HG02588 (cell line): ENCODE data around the gene ACYP1.

Experiments used
- ATAC-seq: cut with Tn5 transposase; IDR thresholded peaks from one replicate; pipeline ENCODE4 v1.9.1; 2021; ENCODE audit warnings: mild to moderate bottlenecking, moderate library complexity; ENCODE audit not compliant: unreplicated experiment

Gene ACYP1

GRCh38 chr14:75040959-75041358 lies 22.9 kb downstream of the ACYP1 start:
- no peak for ATAC-seq

- ATAC-seq = no peak
Measured at GRCh38 chr14:75040507-75040906, 23.3 kb downstream of the ACYP1 start.

GRCh38 chr14:75032939-75033338 lies 30.9 kb downstream of the ACYP1 start:
- no peak for ATAC-seq

- ATAC-seq = no peak
Measured at GRCh38 chr14:75030147-75030546, 33.7 kb downstream of the ACYP1 start.

- ATAC-seq = no peak
Measured at GRCh38 chr14:75025876-75026275, 37.9 kb downstream of the ACYP1 start.

- no peak for ATAC-seq
Measured at GRCh38 chr14:75025082-75025481, 38.7 kb downstream of the ACYP1 start.

GRCh38 chr14:75023108-75023507 lies 40.7 kb downstream of the ACYP1 start:
- no peak for ATAC-seq

GRCh38 chr14:75022655-75023054 lies 41.2 kb downstream of the ACYP1 start:
- no peak for ATAC-seq

GRCh38 chr14:75018694-75019093 lies 45.1 kb downstream of the ACYP1 start:
- ATAC-seq = no peak

GRCh38 chr14:75016815-75017214 lies 47.0 kb downstream of the ACYP1 start:
- ATAC-seq = no peak

GRCh38 chr14:75015496-75015895 lies 48.3 kb downstream of the ACYP1 start:
- no peak for ATAC-seq

- no peak for ATAC-seq
Measured at GRCh38 chr14:75013290-75013689, 50.5 kb downstream of the ACYP1 start.

- ATAC-seq = no peak
Measured at GRCh38 chr14:75011356-75011994, 52.3 kb downstream of the ACYP1 start.

GRCh38 chr14:75010472-75011093 lies 53.2 kb downstream of the ACYP1 start:
- no peak for ATAC-seq

- ATAC-seq = no peak
Measured at GRCh38 chr14:75009176-75009575, 54.6 kb downstream of the ACYP1 start.

- ATAC-seq = no peak
Measured at GRCh38 chr14:75005357-75005756, 58.5 kb downstream of the ACYP1 start.

- ATAC-seq = no peak
Measured at GRCh38 chr14:75003250-75004027, 60.4 kb downstream of the ACYP1 start.
